ENCODE data around the gene NLRP1. TPM values are rescaled to one million over a fixed set of nuclear protein-coding genes. Genes with fewer than 3 reads are reported as not detected.

NLRP1 gene
- total and polyA plus RNA-seq, 10 of the 15 experiments (the other 5 are each of a cell fraction or from before 2014, with no cell fraction given), result 2.8 to 21.8 (median 11.9) TPM

DNA sequence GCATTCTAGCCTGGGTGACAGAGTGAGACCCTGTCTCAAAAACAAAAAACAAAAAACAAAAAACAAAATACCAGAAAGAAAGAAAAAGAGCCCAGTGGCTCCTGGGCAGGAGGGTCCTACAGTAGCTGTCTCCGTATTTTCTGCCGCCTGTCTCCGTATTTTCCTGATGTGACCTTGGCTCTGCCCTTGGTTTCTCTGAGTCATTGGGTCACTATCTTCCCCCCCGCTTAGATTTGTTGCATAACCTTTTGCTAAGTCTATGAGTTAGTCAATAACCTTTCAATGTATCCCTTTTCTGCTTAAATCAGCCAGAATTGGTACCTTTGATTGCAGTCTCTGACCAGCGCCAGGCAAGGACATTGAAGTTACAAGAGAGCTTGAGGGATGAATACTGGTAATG lies 61.1 kb downstream of the NLRP1 start:
- ChIA-PET CTCF (no interaction called here), RAD21 (ENCODE audit: unreplicated experiment) (no interaction called here), POLR2A (no interaction called here), SMC1A (ENCODE audit: uncharacterized antibody, unreplicated experiment) (interaction anchor here (1.1 kb wide), 1 partner anchor 11 kb away, joined by 3 read pairs; no protein-coding TSS in a partner anchor)
- in situ Hi-C loops (cut with MboI), result no loop called here
- Histone ChIP-seq H3K9ac (ENCODE audit: control insufficient read depth, insufficient read depth, low read length) (no peak overlapping the region), H3K9me3 (replicated peaks; ENCODE audit: control insufficient read depth, insufficient read depth, low read length) (no peaks in the 10 kb centered on the region), H3K27me3 (replicated peaks in 1 of 2; ENCODE audit: control insufficient read depth in 2 of 2, insufficient read depth in 2 of 2, low read length in 1 of 2) (no peaks in the 10 kb centered on the region), H3K36me3 (ENCODE audit: control insufficient read depth in 2 of 2, insufficient read depth in 2 of 2, low read length in 1 of 2) (peaks cover 0 to 10% of the 10 kb centered on the region in 2 experiments; a peak in 2 of 4 replicates), H3K27ac (ENCODE audit: control insufficient read depth, insufficient read depth) (no peak overlapping the region), H4K20me1 (ENCODE audit: control insufficient read depth, insufficient read depth) (no peaks in the 10 kb centered on the region), H3K79me2 (ENCODE audit: control insufficient read depth, insufficient read depth, low read length) (no peaks in the 10 kb centered on the region), H3K4me1 (ENCODE audit: control insufficient read depth, insufficient read depth, low read length) (no peaks in the 10 kb centered on the region), H3K4me3 (no peak overlapping the region), H2AFZ (ENCODE audit: control insufficient read depth, low read depth, low read length) (no peak overlapping the region), H3K4me2 (ENCODE audit: control insufficient read depth, insufficient read depth) (no peak overlapping the region)
- ATAC-seq (no peak), FAIRE-seq (no peak), DNase-seq (ENCODE audit: low read depth, low spot score) (no peak)
- intact Hi-C loops (cut with micrococcal nuclease; ENCODE audit: unreplicated experiment), result no loop called here
- no TSS peak for BruUV-seq (replicated peaks)
- TF ChIP-seq CHD2 (IDR thresholded peaks at IDR 0.05; ENCODE audit: borderline replicate concordance, low read depth, low read length) (no peak), ATF7 (IDR thresholded peaks at IDR 0.05; ENCODE audit: low read depth) (no peak), NR2C1 (IDR thresholded peaks at IDR 0.05) (no peak), NR2F1 (conservative IDR thresholded peaks at IDR 0.05) (no peak), BACH1 (IDR thresholded peaks at IDR 0.05; ENCODE audit: borderline replicate concordance) (no peak), IKZF1 (conservative IDR thresholded peaks at IDR 0.05) (no peak), CEBPB (IDR thresholded peaks at IDR 0.05; ENCODE audit: borderline replicate concordance in 1 of 2, low read depth in 2 of 2, low read length in 2 of 2) (no peak), ZSCAN29 (IDR thresholded peaks at IDR 0.05) (no peak), MXI1 (IDR thresholded peaks at IDR 0.05; ENCODE audit: low read depth, low read length) (no peak), NRF1 (conservative IDR thresholded peaks at IDR 0.05; ENCODE audit: low read depth, low read length) (no peak), RBBP5 (conservative IDR thresholded peaks at IDR 0.05) (no peak), PAX8 (IDR thresholded peaks at IDR 0.05) (no peak), BMI1 (IDR thresholded peaks at IDR 0.05; ENCODE audit: borderline replicate concordance) (no peak), MEF2A (IDR thresholded peaks at IDR 0.05; ENCODE audit: insufficient read depth, low read depth, low read length) (no peak)
- TF ChIP-seq, protein P1, sequence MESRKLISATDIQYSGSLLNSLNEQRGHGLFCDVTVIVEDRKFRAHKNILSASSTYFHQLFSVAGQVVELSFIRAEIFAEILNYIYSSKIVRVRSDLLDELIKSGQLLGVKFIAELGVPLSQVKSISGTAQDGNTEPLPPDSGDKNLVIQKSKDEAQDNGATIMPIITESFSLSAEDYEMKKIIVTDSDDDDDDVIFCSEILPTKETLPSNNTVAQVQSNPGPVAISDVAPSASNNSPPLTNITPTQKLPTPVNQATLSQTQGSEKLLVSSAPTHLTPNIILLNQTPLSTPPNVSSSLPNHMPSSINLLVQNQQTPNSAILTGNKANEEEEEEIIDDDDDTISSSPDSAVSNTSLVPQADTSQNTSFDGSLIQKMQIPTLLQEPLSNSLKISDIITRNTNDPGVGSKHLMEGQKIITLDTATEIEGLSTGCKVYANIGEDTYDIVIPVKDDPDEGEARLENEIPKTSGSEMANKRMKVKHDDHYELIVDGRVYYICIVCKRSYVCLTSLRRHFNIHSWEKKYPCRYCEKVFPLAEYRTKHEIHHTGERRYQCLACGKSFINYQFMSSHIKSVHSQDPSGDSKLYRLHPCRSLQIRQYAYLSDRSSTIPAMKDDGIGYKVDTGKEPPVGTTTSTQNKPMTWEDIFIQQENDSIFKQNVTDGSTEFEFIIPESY (IDR thresholded peaks at IDR 0.05), result no peak
- TF ChIP-seq, protein P2, sequence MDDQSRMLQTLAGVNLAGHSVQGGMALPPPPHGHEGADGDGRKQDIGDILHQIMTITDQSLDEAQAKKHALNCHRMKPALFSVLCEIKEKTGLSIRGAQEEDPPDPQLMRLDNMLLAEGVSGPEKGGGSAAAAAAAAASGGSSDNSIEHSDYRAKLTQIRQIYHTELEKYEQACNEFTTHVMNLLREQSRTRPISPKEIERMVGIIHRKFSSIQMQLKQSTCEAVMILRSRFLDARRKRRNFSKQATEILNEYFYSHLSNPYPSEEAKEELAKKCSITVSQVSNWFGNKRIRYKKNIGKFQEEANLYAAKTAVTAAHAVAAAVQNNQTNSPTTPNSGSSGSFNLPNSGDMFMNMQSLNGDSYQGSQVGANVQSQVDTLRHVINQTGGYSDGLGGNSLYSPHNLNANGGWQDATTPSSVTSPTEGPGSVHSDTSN (IDR thresholded peaks at IDR 0.05; ENCODE audit: insufficient replicate concordance, low read depth, low read length), result no peak
- TF ChIP-seq, protein P3, sequence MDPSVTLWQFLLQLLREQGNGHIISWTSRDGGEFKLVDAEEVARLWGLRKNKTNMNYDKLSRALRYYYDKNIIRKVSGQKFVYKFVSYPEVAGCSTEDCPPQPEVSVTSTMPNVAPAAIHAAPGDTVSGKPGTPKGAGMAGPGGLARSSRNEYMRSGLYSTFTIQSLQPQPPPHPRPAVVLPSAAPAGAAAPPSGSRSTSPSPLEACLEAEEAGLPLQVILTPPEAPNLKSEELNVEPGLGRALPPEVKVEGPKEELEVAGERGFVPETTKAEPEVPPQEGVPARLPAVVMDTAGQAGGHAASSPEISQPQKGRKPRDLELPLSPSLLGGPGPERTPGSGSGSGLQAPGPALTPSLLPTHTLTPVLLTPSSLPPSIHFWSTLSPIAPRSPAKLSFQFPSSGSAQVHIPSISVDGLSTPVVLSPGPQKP (IDR thresholded peaks at IDR 0.05; ENCODE audit: low read depth, low read length), result no peak
- TF ChIP-seq, protein P4, sequence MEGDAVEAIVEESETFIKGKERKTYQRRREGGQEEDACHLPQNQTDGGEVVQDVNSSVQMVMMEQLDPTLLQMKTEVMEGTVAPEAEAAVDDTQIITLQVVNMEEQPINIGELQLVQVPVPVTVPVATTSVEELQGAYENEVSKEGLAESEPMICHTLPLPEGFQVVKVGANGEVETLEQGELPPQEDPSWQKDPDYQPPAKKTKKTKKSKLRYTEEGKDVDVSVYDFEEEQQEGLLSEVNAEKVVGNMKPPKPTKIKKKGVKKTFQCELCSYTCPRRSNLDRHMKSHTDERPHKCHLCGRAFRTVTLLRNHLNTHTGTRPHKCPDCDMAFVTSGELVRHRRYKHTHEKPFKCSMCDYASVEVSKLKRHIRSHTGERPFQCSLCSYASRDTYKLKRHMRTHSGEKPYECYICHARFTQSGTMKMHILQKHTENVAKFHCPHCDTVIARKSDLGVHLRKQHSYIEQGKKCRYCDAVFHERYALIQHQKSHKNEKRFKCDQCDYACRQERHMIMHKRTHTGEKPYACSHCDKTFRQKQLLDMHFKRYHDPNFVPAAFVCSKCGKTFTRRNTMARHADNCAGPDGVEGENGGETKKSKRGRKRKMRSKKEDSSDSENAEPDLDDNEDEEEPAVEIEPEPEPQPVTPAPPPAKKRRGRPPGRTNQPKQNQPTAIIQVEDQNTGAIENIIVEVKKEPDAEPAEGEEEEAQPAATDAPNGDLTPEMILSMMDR (IDR thresholded peaks at IDR 0.05 in 2 of 3, conservative IDR thresholded peaks at IDR 0.05 in 1 of 3; ENCODE audit: control insufficient read depth in 2 of 3, extremely low read depth in 1 of 3, insufficient read depth in 1 of 3, low read depth in 3 of 3, low read length in 3 of 3), result no peak
- 98% methylated on average over 5 of the region's 5 CpGs for WGBS (ENCODE audit: insufficient coverage, insufficient replicate concordance, low lambda C conversion rate, missing lambda C conversion rate)
